Spinal cord (tissue), 10 donors: ENCODE measurements around the gene PTP4A2. TPM values are rescaled to one million over a fixed set of nuclear protein-coding genes. Genes with fewer than 3 reads are reported as not detected.

Source experiments
- DNase-seq, 6 donors: peaks; one replicate each; pipeline versions ENCODE4 v3.0.0 to v3.0.0-alpha.2; 2013 to 2015; ENCODE audit warnings: low spot score in 6 of 6, low read depth in 4 of 6
- H3K27ac ChIP-seq: one replicate; pipeline ENCODE4 v1.5.1; 2013; ENCODE audit warnings: low read depth, low read length, control low read depth
- H3K27me3 ChIP-seq: one replicate; pipeline ENCODE4 v1.6.1; 2013; ENCODE audit warnings: low read length; ENCODE audit not compliant: control insufficient read depth, insufficient read depth
- H3K36me3 ChIP-seq: one replicate; pipeline ENCODE4 v1.6.1; 2013; ENCODE audit warnings: low read length; ENCODE audit not compliant: control insufficient read depth, insufficient read depth
- H3K4me1 ChIP-seq: one replicate; pipeline ENCODE4 v1.6.1; 2013; ENCODE audit warnings: low read length; ENCODE audit not compliant: control insufficient read depth, insufficient read depth
- H3K4me3 ChIP-seq: one replicate; pipeline ENCODE4 v1.5.1; 2013; ENCODE audit warnings: low read depth, low read length, control low read depth
- H3K9me3 ChIP-seq: one replicate; pipeline ENCODE4 v1.6.1; 2013; ENCODE audit warnings: low read length; ENCODE audit not compliant: control insufficient read depth, insufficient read depth
- WGBS: methylation state at CpG from one replicate; pipeline ENCODE4 v1.1.5; 2013; ENCODE audit warnings: missing lambda C conversion rate; ENCODE audit not compliant: insufficient coverage; 5-methylcytosine and 5-hydroxymethylcytosine counted together
- long read RNA-seq, 4 donors: transcript quantifications; one replicate each; lab custom pipeline, GENCODE V29; 2026
- polyA plus RNA-seq, 2 donors: library from polyadenylated mRNA; unstranded; fragments of 120-200 nt; gene quantifications; one replicate each; pipeline ENCODE4 v1.2.1, GENCODE V29; 2013; ENCODE audit not compliant: insufficient read length in 2 of 2
- total RNA-seq, 2 donors: library from RNA; depleted of rRNA in 1 of 2; stranded (reverse); fragments of 120-200 nt in 1 of 2; fragments of >200 nt in 1 of 2; gene quantifications; one replicate each; pipeline versions ENCODE4 v1.2.3 to v1.2.4, GENCODE V29; 2013 to 2014
- donor health status: healthy.

PTP4A2 gene
- total RNA-seq = 100 to 1,000 TPM; 248 to 326 TPM
- 100 to 1,000 TPM; 149 to 185 TPM for polyA plus RNA-seq
- long read RNA-seq, donor 1, transcript PTP4A2-221 (6 exons, 3,921 nt) = minor isoform, 23 of 155 reads
- long read RNA-seq, donor 1, transcript PTP4A2-201 (4 exons, 1,032 nt) = minor isoform, 5 of 155 reads
- long read RNA-seq, donor 1, transcript PTP4A2-218 (5 exons, 3,353 nt) = major isoform, 57 of 155 reads
- long read RNA-seq, donor 1, partial matches to known transcripts = 50 of 155 reads
- long read RNA-seq, donor 1, other reads (novel, unspliced or antisense) = 13 of 155 reads
- long read RNA-seq, donor 2, transcript PTP4A2-218 (5 exons, 3,353 nt) = minor isoform, 5 of 14 reads
- long read RNA-seq, donor 2, transcript PTP4A2-221 (6 exons, 3,921 nt) = major isoform, 7 of 14 reads
- long read RNA-seq, donor 2, partial matches to known transcripts = 0 of 14 reads
- long read RNA-seq, donor 2, other reads (novel, unspliced or antisense) = 0 of 14 reads
- long read RNA-seq, donor 3, transcript PTP4A2-221 (6 exons, 3,921 nt) = major isoform, 17 of 60 reads
- long read RNA-seq, donor 3, transcript PTP4A2-218 (5 exons, 3,353 nt) = minor isoform, 12 of 60 reads
- long read RNA-seq, donor 3, partial matches to known transcripts = 26 of 60 reads
- long read RNA-seq, donor 3, other reads (novel, unspliced or antisense) = 0 of 60 reads
- long read RNA-seq, donor 4, transcript PTP4A2-201 (4 exons, 1,032 nt) = minor isoform, 6 of 275 reads
- long read RNA-seq, donor 4, transcript PTP4A2-218 (5 exons, 3,353 nt) = major isoform, 66 of 275 reads
- long read RNA-seq, donor 4, transcript PTP4A2-221 (6 exons, 3,921 nt) = minor isoform, 18 of 275 reads
- long read RNA-seq, donor 4, partial matches to known transcripts = 174 of 275 reads
- long read RNA-seq, donor 4, other reads (novel, unspliced or antisense) = 0 of 275 reads

DNA sequence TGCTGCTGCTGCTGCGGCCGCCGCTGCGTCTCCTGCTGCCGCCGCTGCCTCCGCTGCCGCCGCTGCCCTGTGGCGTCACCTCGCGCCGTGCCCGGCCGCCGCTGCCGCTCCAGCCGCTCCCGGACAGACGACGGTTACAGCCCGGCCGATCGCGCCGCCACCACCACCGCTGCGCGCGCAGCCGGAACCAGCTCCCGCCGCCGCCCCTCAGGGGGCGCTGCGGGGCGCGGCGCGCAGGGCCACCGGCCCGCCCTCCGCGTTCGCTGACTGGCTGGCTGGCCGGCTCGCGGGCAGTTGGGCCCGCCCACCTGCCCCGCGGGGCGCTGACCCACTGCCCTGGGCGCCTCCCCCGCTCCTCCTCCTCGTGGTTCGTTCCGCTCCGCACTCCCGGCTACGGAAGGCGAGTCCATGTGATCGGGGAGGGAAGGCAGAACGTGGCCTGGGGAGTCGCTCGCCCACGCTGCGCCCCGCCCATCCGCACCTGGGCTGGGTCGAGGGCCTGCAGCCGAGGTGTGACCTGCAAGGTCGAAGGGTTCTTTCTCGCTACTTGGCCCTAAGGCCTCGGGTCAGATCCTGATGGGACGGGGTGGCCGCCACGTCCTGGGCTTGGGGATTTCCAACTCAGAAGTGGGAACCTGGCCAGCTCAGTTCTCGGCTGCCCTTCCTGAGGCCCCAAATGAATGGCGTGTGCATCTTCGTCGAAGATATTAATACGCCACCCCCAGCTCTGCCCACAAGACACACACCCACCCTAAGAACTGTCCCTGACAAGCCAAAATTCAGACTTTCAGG lies at the start of gene PTP4A2:
TSS of gene PTP4A2 (minus strand) at position 185 of the 792 bp plus-strand sequence. CDS start 19,303 bp downstream, outside the sequence.
- no peaks in the 10 kb centered on the region for H3K27me3 ChIP-seq
- H3K9me3 ChIP-seq = no peaks in the 10 kb centered on the region
- WGBS = under 1% methylated on average over 79 of the region's 82 CpGs
- peak within 1 kb of the TSS; percentile 89 for H3K27ac ChIP-seq
- peaks cover 17% of the 10 kb centered on the region for H3K4me1 ChIP-seq
- H3K4me3 ChIP-seq = peak within 1 kb of the TSS; percentile 78
- H3K36me3 ChIP-seq = no peaks in the 10 kb centered on the region
- peak in 5 of 6 donors; percentile 68 to 95 (median 76) for DNase-seq

DNA sequence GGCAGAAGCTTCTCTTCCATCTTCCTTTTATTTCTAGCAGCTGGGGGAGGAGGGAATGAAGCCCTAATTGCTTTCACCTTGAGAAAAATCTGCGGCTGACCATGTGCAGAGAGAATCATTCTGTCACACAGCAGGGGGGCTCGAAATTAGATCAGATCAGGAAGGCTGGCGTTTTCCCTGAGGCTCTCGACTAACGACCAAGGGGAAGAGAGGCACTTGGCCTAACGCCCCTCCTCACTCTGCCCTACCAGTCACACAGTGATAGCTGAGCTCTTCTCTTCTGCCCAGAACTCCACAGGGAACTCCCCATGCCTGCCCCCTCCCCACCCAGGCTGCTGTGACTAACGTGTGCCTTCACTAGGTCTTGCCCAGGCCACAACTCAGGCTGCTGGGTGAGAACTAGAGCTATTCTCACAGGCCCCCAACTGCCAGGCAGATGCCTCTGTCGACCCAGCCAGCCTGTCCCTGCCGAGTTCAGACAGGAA lies 49.0 kb upstream of the PTP4A2 start:
- Histone ChIP-seq H3K9me3 (no peaks in the 10 kb centered on the region), H3K27ac (peak overlapping the region; percentile 10), H3K36me3 (no peaks in the 10 kb centered on the region), H3K4me3 (no peak overlapping the region), H3K27me3 (no peaks in the 10 kb centered on the region), H3K4me1 (peaks cover 10% of the 10 kb centered on the region)
- peak in 1 of 6 donors; percentile 72 for DNase-seq
- 27% methylated on average over 6 of the region's 9 CpGs for WGBS

DNA sequence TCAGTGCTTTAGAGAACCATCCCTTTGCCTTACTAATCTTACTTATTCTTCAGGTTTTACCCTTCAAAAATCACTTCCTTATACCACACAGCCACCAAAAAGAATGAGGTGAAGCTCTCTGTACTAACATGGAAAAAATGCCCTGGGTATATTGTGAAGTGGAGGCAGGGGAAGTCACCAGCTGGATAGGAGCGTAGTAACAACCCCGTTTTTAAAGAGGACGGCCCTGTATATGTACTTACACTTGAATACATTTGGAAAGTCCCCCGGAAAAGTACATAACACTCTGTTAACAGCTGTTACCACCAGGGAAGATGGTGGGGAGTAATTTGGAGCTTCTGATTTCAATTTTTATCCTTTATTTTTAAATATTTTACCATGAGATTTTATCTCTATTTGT lies 47.3 kb upstream of the PTP4A2 start:
- no peak overlapping the region for H3K27ac ChIP-seq
- H3K9me3 ChIP-seq = no peaks in the 10 kb centered on the region
- no peaks in the 10 kb centered on the region for H3K36me3 ChIP-seq
- H3K4me1 ChIP-seq = peaks cover 10% of the 10 kb centered on the region
- DNase-seq = peak in 1 of 6 donors; percentile 46
- H3K4me3 ChIP-seq = no peak overlapping the region
- H3K27me3 ChIP-seq = no peaks in the 10 kb centered on the region
- whole genome bisulfite sequencing = 37% methylated on average over 2 of the region's 4 CpGs

DNA sequence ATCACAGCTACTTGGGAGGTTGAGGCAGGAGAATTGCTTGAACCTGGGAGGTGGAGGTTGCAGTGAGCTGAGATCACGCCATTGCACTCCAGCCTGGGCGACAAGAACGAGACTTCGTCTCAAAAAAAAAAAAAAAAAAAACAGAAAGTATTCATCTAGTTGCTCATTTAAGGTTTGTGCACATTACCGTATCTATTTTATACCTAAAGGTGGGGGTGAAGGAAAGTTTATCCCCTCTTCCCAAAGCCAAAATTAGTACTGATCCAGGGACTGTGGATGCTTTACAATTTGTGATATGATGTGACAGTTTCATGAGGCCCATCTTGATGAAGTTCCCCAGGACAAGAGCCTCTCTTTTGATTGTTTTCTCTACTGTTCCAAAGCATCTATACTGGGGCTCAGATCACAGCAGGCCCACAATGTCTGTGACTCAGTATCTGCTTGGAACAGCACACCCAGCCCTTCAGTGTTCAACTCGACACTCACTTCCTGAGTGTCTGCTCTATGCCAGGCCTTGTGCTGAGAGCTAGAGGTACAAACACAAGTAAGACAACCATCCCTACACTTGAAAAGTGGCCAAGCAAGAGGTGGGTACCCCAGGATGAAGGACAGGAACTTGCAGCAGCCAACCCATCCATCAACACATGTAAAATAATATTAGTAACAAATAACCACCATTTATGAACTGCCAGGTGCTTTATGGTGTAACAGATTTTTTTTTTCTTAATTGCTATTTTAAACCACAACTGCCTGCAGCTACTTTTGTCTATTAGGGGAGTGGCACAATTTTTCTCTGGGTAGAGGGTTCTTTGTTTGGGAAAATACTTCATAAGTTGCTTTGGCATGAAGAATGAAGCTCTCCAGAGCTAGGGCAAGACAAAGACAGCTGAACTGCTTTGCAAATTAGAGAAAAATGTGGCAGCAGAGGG lies 46.5 kb upstream of the PTP4A2 start:
- H3K27me3 ChIP-seq = no peaks in the 10 kb centered on the region
- no peak for DNase-seq
- H3K4me3 ChIP-seq = no peak overlapping the region
- no peaks in the 10 kb centered on the region for H3K36me3 ChIP-seq
- H3K27ac ChIP-seq = no peak overlapping the region
- whole genome bisulfite sequencing = 71% methylated on average over 1 of the region's 6 CpGs
- H3K4me1 ChIP-seq = peaks cover 10% of the 10 kb centered on the region
- no peaks in the 10 kb centered on the region for H3K9me3 ChIP-seq

DNA sequence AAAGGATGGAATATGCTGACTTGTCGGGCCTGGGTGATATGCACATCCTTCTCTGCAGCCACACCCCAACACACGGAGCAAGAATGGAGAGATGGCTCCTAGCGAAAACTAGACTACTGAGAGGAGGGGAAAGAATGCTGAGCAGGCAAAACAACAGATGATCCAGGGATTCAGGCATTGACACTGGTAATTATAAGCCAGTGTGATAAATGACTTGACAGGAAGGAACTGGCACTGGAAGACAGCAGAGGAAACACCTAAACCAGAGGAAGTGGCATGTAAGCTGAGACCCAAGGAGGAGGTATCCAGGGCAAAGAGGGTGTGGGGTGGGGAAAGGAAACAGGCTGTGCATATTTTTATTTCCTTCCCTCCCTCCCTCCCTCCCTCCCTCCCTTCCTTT lies 43.8 kb upstream of the PTP4A2 start:
- Histone ChIP-seq H3K9me3 (no peaks in the 10 kb centered on the region), H3K4me3 (no peak overlapping the region), H3K27ac (no peak overlapping the region), H3K36me3 (no peaks in the 10 kb centered on the region), H3K27me3 (no peaks in the 10 kb centered on the region), H3K4me1 (peaks cover 11% of the 10 kb centered on the region)
- DNase-seq = peak in 1 of 6 donors; percentile 57
- 20% methylated on average over 1 of the region's 3 CpGs for WGBS

DNA sequence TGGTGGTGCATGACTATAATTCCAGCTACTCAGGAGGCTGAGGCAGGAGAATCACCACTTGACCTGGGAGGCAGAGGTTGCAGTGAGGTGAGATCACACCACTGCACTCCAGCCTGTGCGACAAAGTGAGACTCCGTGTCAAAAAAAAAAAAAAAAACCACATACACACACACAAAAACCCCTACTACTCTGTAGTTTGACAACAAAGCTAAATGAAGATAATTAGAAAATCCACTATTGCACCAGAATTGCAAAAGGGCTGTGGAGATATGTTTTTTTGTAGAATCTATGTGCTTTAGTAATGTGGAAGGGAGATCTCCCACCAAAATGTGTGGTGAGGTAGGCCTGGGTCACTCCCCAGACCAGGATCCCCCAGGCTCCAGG lies 43.3 kb upstream of the PTP4A2 start:
- Histone ChIP-seq H3K36me3 (no peaks in the 10 kb centered on the region), H3K4me3 (no peak overlapping the region), H3K4me1 (peaks cover 7% of the 10 kb centered on the region), H3K27me3 (no peaks in the 10 kb centered on the region), H3K27ac (no peak overlapping the region), H3K9me3 (no peaks in the 10 kb centered on the region)
- WGBS = no CpG with 5 or more reads among the region's 2 CpGs
- no peak for DNase-seq

DNA sequence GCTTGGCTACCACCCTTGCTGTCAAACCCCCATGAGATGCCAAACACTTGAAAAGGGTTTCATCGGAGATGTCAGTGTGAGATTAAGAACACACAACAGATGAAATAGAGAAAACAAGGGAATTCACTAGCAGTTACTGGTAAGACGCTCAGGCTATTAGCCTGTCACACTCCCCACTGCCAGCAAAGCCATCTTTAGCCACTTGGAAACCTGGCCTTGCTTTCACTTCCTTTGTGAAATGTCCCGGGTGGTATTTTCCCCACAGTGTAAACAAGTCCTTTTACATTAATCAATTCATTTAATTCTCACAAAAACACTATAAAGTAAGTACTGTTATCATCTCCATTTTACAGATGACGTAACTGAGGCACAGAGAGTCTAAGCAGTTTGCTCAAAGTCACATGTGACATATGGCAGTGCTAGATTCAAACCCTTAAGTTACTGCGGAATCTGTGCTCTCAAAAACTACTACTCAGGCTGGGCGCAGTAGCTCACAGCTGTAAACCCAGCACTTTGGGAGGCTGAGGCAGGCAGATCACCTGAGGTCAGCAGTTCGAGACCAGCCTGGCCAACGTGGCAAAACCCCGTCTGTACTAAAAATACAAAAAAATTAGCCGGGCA lies 42.8 kb upstream of the PTP4A2 start:
- no peak overlapping the region for H3K27ac ChIP-seq
- no peaks in the 10 kb centered on the region for H3K36me3 ChIP-seq
- H3K4me1 ChIP-seq = peaks cover 7% of the 10 kb centered on the region
- H3K4me3 ChIP-seq = no peak overlapping the region
- no peaks in the 10 kb centered on the region for H3K9me3 ChIP-seq
- WGBS = 80% methylated on average over 8 of the region's 10 CpGs
- H3K27me3 ChIP-seq = no peaks in the 10 kb centered on the region
- no peak for DNase-seq

DNA sequence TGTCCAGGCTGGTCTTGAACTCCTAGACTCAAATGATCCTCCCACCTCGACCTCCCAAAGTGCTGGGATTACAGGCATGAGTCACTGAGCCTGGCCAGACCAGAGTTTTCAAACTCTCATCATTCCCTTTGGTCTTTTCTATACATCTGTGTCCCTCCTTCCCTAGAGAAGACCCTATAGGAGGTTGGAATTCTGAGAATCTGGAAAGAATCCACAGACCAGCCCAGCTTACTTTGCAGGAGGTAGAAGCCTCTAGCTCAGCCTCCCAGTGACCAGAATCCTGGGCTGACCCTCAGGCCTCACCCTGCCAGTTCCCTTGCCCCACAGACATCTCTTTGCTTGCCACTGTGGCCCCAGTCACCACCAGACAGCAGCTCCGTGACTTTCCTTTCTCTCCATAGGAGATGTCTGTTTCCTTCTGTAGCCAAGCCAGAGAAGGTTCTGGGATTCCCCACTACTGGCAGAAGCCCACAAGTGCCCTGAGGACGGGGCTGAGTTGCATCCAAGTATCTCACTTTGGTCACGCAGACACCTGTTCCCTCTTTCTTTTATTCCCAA lies 40.8 kb upstream of the PTP4A2 start:
- H3K4me1 ChIP-seq = peaks cover 7% of the 10 kb centered on the region
- H3K9me3 ChIP-seq = no peaks in the 10 kb centered on the region
- DNase-seq = no peak
- H3K4me3 ChIP-seq = no peak overlapping the region
- no peak overlapping the region for H3K27ac ChIP-seq
- 90% methylated on average over 4 of the region's 4 CpGs for WGBS
- H3K27me3 ChIP-seq = no peaks in the 10 kb centered on the region
- no peaks in the 10 kb centered on the region for H3K36me3 ChIP-seq
